ENCODE results near the gene LYPD8.

- TF ChIP-seq POLR2A (IDR thresholded peaks at IDR 0.05) (no peak), CTCF (IDR thresholded peaks at IDR 0.05) (no peak)
Observed at GRCh38 chr1:248778906-248779305, 23.3 kb upstream of the LYPD8 start.
